ENCODE data around the gene NT5M. TPM values are rescaled to one million over a fixed set of nuclear protein-coding genes. Genes with fewer than 3 reads are reported as not detected.

The NT5M gene
- total RNA-seq, 1 experiment from 2014 or later: 10.8 TPM

DNA sequence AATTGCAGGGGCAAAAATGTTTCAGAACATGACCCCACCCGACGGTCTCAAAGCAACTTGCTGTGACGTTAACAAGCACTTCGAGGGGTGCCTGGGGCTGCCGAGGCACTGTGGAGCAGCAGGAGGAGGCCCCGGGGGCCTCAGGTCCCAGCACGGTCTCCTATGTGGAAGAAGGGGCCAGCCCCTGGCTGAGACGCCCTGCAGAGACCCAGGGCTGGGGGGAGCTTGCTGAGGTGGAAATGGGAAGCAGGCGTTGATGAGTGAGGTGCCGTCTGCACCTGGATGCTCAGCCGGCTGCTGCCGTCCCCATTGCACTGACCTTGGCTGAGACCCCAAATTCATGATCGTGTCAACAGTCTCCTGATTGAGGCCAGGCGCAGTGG is 46.5 kb downstream of the NT5M start:
- Mint-ChIP-seq H3K4me3 (no peak overlapping the region), H3K9me3 (no peaks in the 10 kb centered on the region), H3K27ac (no peak overlapping the region), H3K4me1 (peaks cover 7% of the 10 kb centered on the region), H3K27me3 (ENCODE audit: low read depth) (no peaks in the 10 kb centered on the region), H3K36me3 (no peaks in the 10 kb centered on the region)
- ATAC-seq: no peak
- ChIA-PET POLR2A (interaction anchor here (1.7 kb wide), 1 partner anchor 147 kb away, joined by 4 read pairs; no protein-coding TSS in a partner anchor), CTCF (interaction anchor here (0.8 to 2.1 kb wide), 4 partner anchors 147 to 319 kb away, joined by 3 to 12 read pairs (median 4); partner anchors contain the start of gene RASD1)
- no peak for DNase-seq (ENCODE audit: low spot score)
- TF ChIP-seq FOXK1 (CRISPR knock-in tag; IDR thresholded peaks at IDR 0.05) (no peak), HMGXB4 (CRISPR knock-in tag; IDR thresholded peaks at IDR 0.05) (no peak), JAZF1 (CRISPR knock-in tag; IDR thresholded peaks at IDR 0.05) (no peak), ZNF416 (CRISPR knock-in tag; IDR thresholded peaks at IDR 0.05) (no peak), KAT7 (CRISPR knock-in tag; IDR thresholded peaks at IDR 0.05; ENCODE audit: borderline replicate concordance) (no peak), JUN (CRISPR knock-in tag; IDR thresholded peaks at IDR 0.05) (no peak), GRHL2 (CRISPR knock-in tag; IDR thresholded peaks at IDR 0.05; ENCODE audit: insufficient replicate concordance, severe bottlenecking) (no peak), AFF4 (CRISPR knock-in tag; IDR thresholded peaks at IDR 0.05; ENCODE audit: borderline replicate concordance) (no peak), SP1 (CRISPR knock-in tag; conservative IDR thresholded peaks at IDR 0.05) (no peak), CREB1 (CRISPR knock-in tag; IDR thresholded peaks at IDR 0.05) (no peak)
- TF ChIP-seq, protein P1, sequence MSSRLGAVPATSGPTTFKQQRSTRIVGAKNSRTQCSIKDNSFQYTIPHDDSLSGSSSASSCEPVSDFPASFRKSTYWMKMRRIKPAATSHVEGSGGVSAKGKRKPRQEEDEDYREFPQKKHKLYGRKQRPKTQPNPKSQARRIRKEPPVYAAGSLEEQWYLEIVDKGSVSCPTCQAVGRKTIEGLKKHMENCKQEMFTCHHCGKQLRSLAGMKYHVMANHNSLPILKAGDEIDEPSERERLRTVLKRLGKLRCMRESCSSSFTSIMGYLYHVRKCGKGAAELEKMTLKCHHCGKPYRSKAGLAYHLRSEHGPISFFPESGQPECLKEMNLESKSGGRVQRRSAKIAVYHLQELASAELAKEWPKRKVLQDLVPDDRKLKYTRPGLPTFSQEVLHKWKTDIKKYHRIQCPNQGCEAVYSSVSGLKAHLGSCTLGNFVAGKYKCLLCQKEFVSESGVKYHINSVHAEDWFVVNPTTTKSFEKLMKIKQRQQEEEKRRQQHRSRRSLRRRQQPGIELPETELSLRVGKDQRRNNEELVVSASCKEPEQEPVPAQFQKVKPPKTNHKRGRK (CRISPR knock-in tag; IDR thresholded peaks at IDR 0.05; ENCODE audit: borderline replicate concordance): no peak

GRCh38 chr17:17350491-17351355 is 47.5 kb downstream of the NT5M start:
- ChIA-PET CTCF (interaction anchor here (0.5 to 2.1 kb wide), 6 partner anchors 107 to 318 kb away, joined by 3 to 12 read pairs (median 4); partner anchors contain the start of gene RASD1), POLR2A (interaction anchor here (0.6 to 1.7 kb wide), 3 partner anchors 146 to 590 kb away, joined by 3 to 4 read pairs (median 3); no protein-coding TSS in a partner anchor)
- no peaks in the 10 kb centered on the region for H3K9me3 Mint-ChIP-seq
- peak overlapping the region; percentile 78 for H3K27ac Mint-ChIP-seq
- peak; percentile 60 for DNase-seq (ENCODE audit: low spot score)
- H3K36me3 Mint-ChIP-seq: no peaks in the 10 kb centered on the region
- peak; percentile 72 for ATAC-seq
- no peak overlapping the region for H3K4me3 Mint-ChIP-seq
- TF ChIP-seq, protein P2, sequence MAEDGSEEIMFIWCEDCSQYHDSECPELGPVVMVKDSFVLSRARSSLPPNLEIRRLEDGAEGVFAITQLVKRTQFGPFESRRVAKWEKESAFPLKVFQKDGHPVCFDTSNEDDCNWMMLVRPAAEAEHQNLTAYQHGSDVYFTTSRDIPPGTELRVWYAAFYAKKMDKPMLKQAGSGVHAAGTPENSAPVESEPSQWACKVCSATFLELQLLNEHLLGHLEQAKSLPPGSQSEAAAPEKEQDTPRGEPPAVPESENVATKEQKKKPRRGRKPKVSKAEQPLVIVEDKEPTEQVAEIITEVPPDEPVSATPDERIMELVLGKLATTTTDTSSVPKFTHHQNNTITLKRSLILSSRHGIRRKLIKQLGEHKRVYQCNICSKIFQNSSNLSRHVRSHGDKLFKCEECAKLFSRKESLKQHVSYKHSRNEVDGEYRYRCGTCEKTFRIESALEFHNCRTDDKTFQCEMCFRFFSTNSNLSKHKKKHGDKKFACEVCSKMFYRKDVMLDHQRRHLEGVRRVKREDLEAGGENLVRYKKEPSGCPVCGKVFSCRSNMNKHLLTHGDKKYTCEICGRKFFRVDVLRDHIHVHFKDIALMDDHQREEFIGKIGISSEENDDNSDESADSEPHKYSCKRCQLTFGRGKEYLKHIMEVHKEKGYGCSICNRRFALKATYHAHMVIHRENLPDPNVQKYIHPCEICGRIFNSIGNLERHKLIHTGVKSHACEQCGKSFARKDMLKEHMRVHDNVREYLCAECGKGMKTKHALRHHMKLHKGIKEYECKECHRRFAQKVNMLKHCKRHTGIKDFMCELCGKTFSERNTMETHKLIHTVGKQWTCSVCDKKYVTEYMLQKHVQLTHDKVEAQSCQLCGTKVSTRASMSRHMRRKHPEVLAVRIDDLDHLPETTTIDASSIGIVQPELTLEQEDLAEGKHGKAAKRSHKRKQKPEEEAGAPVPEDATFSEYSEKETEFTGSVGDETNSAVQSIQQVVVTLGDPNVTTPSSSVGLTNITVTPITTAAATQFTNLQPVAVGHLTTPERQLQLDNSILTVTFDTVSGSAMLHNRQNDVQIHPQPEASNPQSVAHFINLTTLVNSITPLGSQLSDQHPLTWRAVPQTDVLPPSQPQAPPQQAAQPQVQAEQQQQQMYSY (CRISPR knock-in tag; IDR thresholded peaks at IDR 0.05): no peak
- TF ChIP-seq ZNF423 (CRISPR knock-in tag; IDR thresholded peaks at IDR 0.05): 0 out of 2 replicates have a peak, but pooled peaks have one; percentile 27
- H3K27me3 Mint-ChIP-seq (ENCODE audit: low read depth): peaks cover 4% of the 10 kb centered on the region; the same call in 1 of the 2 replicates
- H3K4me1 Mint-ChIP-seq: peaks cover 7% of the 10 kb centered on the region
